ENCODE measurements around the gene C1R.
"Not testable (repeated sequence)": the region's sequence is repeated elsewhere in the genome, so short reads cannot be mapped to it uniquely, and the experiment has no call there.

The C1R gene

DNA sequence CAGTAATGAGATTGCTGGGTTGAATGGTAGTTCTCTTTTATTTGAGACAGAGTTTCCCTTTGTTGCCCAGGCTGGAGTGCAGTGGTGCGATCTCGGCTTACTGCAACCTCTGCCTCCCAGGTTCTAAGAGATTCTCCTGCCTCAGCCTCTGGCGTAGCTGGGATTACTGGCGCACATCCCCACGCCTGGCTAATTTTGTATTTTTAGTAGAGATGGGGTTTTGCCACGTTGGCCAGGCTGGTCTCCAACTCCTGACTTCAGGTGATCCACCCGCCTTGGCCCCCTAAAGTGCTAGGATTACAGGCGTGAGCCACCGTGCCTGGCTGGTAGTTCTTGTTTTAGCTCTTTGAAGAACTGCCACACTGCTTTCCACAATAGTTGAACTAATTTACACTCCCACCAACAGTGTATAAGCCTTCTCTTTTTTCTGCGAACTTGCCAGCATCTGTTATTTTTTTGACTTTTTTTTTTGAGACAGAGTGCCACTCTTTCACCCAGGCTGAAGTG is 42.7 kb downstream of the C1R start:
- H3K79me2 ChIP-seq (ENCODE audit: insufficient read depth, low read length); H3K4me2 ChIP-seq (ENCODE audit: low read depth, low read length, poor library complexity, severe bottlenecking); H3F3A ChIP-seq (ENCODE audit: insufficient read depth); H2AFZ ChIP-seq (ENCODE audit: low read depth, low read length, severe bottlenecking); H4K20me1 ChIP-seq (ENCODE audit: low read depth, low read length); H3K9ac ChIP-seq (ENCODE audit: low read length); H3K36me3 ChIP-seq (ENCODE audit: low read length); H3K4me3 ChIP-seq (ENCODE audit: insufficient read depth, low read length, poor library complexity, severe bottlenecking); H3K9me3 ChIP-seq (ENCODE audit: insufficient read depth, low read length); H3K27ac ChIP-seq (ENCODE audit: low read depth, low read length); H3K9me2 ChIP-seq (replicated peaks; ENCODE audit: insufficient read depth, low read length); H3K27me3 ChIP-seq (ENCODE audit: low read length): not testable (repeated sequence)

- Histone ChIP-seq H3K9ac (ENCODE audit: low read length) (no peak overlapping the region), H3K79me2 (ENCODE audit: insufficient read depth, low read length) (no peaks in the 10 kb centered on the region), H2AFZ (ENCODE audit: low read depth, low read length, severe bottlenecking) (no peak overlapping the region), H3K27ac (ENCODE audit: low read depth, low read length) (no peak overlapping the region), H3F3A (ENCODE audit: insufficient read depth) (no peaks in the 10 kb centered on the region), H3K4me2 (ENCODE audit: low read depth, low read length, poor library complexity, severe bottlenecking) (no peak overlapping the region), H3K27me3 (ENCODE audit: low read length) (no peaks in the 10 kb centered on the region), H4K20me1 (ENCODE audit: low read depth, low read length) (no peaks in the 10 kb centered on the region), H3K36me3 (ENCODE audit: low read length) (no peaks in the 10 kb centered on the region), H3K9me3 (ENCODE audit: insufficient read depth, low read length) (no peaks in the 10 kb centered on the region), H3K9me2 (replicated peaks; ENCODE audit: insufficient read depth, low read length) (no peaks in the 10 kb centered on the region), H3K4me3 (ENCODE audit: insufficient read depth, low read length, poor library complexity, severe bottlenecking) (no peak overlapping the region)
- TF ChIP-seq CTCF (IDR thresholded peaks at IDR 0.05; ENCODE audit: insufficient read depth, low read length, poor library complexity, severe bottlenecking) = no peak
- TF ChIP-seq EZH2phosphoT487 (conservative IDR thresholded peaks at IDR 0.05; ENCODE audit: low read length) = no peak
Observed at GRCh38 chr12:7047306-7047705, 44.9 kb downstream of the C1R start.

- Histone ChIP-seq H3K4me2 (ENCODE audit: low read depth, low read length, poor library complexity, severe bottlenecking) (no peak overlapping the region), H3K27ac (ENCODE audit: low read depth, low read length) (no peak overlapping the region), H3K27me3 (ENCODE audit: low read length) (no peaks in the 10 kb centered on the region), H4K20me1 (ENCODE audit: low read depth, low read length) (no peaks in the 10 kb centered on the region), H3K36me3 (ENCODE audit: low read length) (no peaks in the 10 kb centered on the region), H3K9me2 (replicated peaks; ENCODE audit: insufficient read depth, low read length) (no peaks in the 10 kb centered on the region), H3K79me2 (ENCODE audit: insufficient read depth, low read length) (no peaks in the 10 kb centered on the region), H3K4me3 (ENCODE audit: insufficient read depth, low read length, poor library complexity, severe bottlenecking) (no peak overlapping the region), H3K9me3 (ENCODE audit: insufficient read depth, low read length) (no peaks in the 10 kb centered on the region), H2AFZ (ENCODE audit: low read depth, low read length, severe bottlenecking) (no peak overlapping the region), H3F3A (ENCODE audit: insufficient read depth) (no peaks in the 10 kb centered on the region), H3K9ac (ENCODE audit: low read length) (no peak overlapping the region)
- TF ChIP-seq EZH2phosphoT487 (conservative IDR thresholded peaks at IDR 0.05; ENCODE audit: low read length) (no peak), CTCF (IDR thresholded peaks at IDR 0.05; ENCODE audit: insufficient read depth, low read length, poor library complexity, severe bottlenecking) (no peak)
Observed at GRCh38 chr12:7046383-7047105, 45.7 kb downstream of the C1R start.

DNA sequence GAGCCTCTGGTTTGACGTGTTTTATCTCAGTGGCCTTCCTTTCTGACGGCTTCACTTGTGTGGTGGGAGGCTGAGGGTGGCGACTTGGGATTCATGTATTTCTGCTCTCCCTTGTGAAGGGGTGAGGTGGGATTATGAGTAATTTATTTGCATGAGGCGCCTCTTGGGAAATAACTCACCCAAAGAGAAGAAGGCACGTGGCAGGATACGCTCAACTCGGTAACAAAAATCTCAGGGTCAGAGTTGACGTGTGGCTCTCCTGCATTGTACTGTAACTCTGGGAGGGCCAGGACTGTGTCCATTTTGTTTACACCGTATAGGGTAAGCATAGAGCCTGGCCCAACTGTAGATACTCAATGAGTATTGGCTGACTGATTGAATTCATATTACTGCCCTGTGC is 46.3 kb downstream of the C1R start:
- Histone ChIP-seq H2AFZ (ENCODE audit: low read depth, low read length, severe bottlenecking) (no peak overlapping the region), H3K79me2 (ENCODE audit: insufficient read depth, low read length) (no peaks in the 10 kb centered on the region), H3K4me2 (ENCODE audit: low read depth, low read length, poor library complexity, severe bottlenecking) (no peak overlapping the region), H3K9ac (ENCODE audit: low read length) (no peak overlapping the region), H3K27ac (ENCODE audit: low read depth, low read length) (no peak overlapping the region), H3F3A (ENCODE audit: insufficient read depth) (no peaks in the 10 kb centered on the region), H3K27me3 (ENCODE audit: low read length) (no peaks in the 10 kb centered on the region), H4K20me1 (ENCODE audit: low read depth, low read length) (no peaks in the 10 kb centered on the region), H3K9me2 (replicated peaks; ENCODE audit: insufficient read depth, low read length) (no peaks in the 10 kb centered on the region), H3K36me3 (ENCODE audit: low read length) (no peaks in the 10 kb centered on the region), H3K9me3 (ENCODE audit: insufficient read depth, low read length) (no peaks in the 10 kb centered on the region), H3K4me3 (ENCODE audit: insufficient read depth, low read length, poor library complexity, severe bottlenecking) (no peak overlapping the region)
- TF ChIP-seq EZH2phosphoT487 (conservative IDR thresholded peaks at IDR 0.05; ENCODE audit: low read length) (no peak), CTCF (IDR thresholded peaks at IDR 0.05; ENCODE audit: insufficient read depth, low read length, poor library complexity, severe bottlenecking) (no peak)
